Vagina (tissue), 2 donors: Measurements from ENCODE around the gene ADRM1.

Source experiments
- CTCF ChIP-seq, 3 experiments: fragments of 450-650 bp in 2 of 3; fragments of 200-600 bp in 1 of 3; sonication (generic) in 1 of 3; IDR thresholded peaks; one replicate each; pipeline ENCODE4 v1.5.1; 2017 to 2019; ENCODE audit warnings: antibody characterized with exemption in 3 of 3, mild to moderate bottlenecking in 2 of 3, moderate library complexity in 2 of 3
- POLR2AphosphoS5 ChIP-seq, 2 donors: sonication (generic); formaldehyde crosslinking; IDR thresholded peaks; one replicate each; pipeline ENCODE4 v1.9.0; 2017; ENCODE audit warnings: antibody characterized with exemption in 2 of 2, mild to moderate bottlenecking in 2 of 2, low read depth in 1 of 2; ENCODE audit not compliant: insufficient read depth in 1 of 2

GRCh38 chr20:62310757-62311121 lies 7.9 kb downstream of the ADRM1 start:
- TF ChIP-seq CTCF (IDR thresholded peaks at IDR 0.05) (no peak), POLR2AphosphoS5 (IDR thresholded peaks at IDR 0.05; ENCODE audit: insufficient read depth in 1 of 2, low read depth in 1 of 2) (no peak)
